ENCODE results near the gene RARA.
A peak's percentile ranks its signal among the peaks of the same experiment; 100 is the strongest.

The RARA gene

DNA sequence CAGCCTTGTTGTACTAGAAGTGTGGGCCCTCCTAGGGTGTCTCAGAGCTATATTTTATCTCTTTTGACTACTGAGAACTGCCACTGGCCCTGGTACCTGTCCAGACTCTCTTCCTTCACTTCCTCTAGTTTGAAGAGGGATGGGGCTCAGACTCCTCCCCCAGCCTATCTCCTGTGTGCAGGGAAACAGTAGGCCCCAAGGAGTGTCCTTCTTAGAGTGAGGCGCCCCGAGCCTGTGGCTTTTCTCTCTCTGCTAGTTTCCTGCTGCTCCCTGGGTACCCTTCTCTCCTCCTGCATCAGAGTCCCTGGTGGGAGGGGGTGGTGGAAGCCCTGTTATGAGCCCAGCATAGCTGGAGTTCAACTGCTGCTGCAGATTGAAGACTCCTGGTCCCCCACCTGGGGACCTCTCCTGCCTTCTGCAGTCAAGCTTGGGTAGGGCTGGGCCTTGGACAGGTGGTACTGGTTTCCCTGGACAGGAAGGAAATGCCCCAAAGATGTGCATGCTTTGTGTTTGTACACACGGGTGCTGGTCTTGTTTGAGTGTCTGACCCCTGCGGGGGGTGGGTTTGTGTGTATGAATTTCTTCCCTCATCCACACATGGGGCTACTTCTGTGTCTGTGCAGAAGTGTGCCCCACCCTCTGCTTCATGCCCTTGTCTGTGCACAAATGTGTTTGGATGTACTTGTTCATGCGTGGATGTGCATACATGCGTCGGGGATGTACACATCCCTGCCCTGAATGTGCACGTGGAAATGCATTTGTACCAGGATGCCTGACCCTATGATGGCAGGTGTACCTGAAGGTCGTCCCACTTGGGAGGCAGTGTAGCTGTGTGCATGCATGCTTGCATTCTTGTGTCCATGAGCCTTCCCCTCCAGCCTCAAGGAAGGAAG, 6.9 kb downstream of the RARA start:
- no peak for DNase-seq (ENCODE audit: low read depth in 2 of 2)

DNA sequence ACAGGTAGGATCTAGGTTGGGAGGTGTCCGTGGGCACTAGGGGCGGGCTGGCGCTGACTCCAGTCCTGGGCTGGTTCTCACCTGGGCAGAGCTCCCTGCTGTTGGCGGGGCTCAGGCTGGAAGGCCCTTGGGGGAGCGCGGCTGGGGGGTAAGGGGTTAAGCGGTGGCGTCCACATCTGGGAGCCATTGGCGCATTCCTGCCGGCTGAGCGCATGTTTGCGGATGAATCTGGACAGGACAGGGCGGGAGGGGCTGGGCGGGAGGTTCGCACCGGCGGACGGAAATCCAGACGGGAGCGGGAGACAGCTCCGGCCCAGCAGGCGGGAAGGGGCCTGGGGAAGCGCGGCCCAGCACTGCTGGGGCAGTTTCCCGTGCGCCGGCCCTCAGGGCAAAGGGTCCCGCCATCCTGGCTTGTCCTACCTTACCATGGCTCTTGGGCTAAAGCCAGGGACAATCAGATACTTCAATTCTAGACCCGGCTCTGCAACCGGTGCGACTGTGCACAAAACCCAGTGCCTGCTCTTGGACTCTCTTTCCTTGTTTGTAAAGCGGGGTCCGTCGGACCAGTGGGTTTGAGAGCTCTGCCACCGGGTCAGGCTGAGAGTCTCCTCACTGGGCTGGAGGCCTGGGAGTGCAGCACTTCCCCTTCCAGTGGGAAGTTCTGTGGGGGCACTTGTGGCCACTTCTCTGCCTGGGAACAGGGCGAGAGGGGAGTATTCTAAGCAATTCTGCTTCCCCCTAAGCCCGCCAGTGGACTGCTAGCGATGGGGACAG, 7.8 kb downstream of the RARA start:
- no peak for DNase-seq (ENCODE audit: low read depth in 2 of 2)

DNA sequence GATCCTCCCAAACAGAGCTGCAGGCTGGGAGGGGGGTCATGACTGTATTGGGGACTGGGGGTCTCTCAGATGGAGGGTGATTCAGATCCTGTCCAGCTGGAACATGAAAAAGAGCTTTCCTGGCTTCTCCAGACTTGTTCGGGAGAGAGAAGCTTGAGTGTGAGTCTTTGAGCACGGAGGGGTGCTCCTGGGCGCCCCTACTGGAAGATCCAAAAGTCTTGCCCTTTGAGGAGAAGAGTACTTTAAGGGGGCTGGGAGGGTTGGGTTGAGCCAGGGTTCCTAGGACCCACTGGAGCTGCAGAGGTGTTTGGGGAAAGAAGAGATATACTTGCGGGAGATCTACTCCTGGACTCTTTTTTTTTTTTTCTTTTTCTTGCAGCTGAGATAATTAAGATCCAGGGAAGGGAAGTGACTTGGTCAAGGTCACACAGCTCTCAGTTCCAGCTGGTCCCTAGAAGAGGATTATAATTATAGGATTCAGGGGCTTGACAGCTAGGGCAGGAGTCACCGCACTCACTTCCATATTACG, 8.4 kb downstream of the RARA start:
- no peak for DNase-seq (ENCODE audit: low read depth in 2 of 2)

DNA sequence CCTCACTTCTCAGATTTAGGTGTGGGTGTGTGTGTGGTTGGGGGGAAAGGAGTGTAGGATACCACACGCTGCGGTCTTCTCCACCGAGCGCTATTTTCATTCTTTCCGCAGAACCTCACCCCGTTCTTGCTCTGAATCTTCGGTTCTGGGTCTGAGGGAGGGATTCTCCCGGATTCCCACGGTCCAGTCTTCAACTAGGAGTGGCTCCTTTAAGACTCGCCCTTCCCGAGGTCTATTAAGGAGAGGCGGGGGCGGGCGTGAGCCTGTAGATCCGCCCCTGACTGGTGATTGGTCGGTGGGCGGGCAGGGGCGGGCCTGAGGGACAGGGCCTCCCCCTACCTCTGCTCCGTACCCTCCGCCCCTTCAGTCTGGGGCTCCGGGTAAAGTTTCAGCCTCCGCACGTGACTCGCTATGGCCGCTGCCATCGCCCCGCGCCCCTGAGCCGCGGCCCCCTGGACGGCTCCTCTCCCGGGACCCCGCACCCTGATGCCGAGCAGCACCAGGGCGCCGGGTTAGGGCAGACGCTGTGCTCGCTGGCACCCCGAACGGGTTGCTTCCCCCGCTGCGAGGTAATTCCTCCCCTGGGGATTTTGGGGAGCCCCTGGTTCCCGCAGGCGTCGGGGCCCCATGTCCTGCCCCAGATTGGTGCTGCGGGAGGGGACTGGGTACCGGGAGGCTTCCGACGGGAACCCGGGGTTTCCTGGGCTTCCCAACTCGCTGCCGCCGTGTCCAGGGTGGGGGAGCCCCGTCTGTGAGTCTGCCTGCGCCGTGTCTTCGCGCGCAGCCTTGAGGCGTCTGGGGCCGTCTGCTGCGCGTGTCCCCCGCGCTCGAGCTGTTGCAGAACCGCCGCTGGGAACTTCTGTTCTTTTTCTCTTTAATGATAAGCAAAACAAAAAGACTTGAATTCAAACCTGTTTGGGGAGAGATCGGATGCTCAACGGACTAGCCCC, 9.2 kb downstream of the RARA start:
- DNase-seq (ENCODE audit: low read depth in 2 of 2) = peak; percentile 78 to 85

DNA sequence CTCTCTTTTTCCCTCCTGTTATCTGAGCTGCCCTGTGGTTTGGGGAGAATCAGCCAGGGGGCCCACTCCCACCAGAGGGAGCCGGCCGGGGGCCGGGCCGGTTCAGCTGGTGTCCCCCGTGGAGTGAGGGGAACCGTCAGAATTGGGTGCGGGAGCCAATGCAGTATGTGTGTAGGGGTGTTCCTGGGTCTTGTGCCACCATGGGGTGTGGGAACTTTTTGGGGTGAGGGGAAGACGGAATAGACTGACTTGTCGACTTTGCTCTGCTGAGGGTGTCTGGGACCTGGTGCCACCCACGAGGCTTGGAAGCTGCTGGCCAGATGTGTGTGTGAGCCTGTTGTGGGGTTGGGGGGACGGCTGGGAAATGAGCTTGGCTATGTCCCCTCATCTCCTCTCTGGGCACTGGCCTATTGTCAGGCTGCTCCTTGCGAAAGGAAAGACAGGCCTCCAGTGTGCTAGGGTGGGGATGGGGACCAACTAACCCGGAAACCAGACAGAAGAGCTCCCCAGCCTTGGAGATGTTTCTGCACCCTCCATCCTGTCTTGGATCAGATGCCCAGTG, 9.9 kb downstream of the RARA start:
- no peak for DNase-seq (ENCODE audit: low read depth in 2 of 2)

DNA sequence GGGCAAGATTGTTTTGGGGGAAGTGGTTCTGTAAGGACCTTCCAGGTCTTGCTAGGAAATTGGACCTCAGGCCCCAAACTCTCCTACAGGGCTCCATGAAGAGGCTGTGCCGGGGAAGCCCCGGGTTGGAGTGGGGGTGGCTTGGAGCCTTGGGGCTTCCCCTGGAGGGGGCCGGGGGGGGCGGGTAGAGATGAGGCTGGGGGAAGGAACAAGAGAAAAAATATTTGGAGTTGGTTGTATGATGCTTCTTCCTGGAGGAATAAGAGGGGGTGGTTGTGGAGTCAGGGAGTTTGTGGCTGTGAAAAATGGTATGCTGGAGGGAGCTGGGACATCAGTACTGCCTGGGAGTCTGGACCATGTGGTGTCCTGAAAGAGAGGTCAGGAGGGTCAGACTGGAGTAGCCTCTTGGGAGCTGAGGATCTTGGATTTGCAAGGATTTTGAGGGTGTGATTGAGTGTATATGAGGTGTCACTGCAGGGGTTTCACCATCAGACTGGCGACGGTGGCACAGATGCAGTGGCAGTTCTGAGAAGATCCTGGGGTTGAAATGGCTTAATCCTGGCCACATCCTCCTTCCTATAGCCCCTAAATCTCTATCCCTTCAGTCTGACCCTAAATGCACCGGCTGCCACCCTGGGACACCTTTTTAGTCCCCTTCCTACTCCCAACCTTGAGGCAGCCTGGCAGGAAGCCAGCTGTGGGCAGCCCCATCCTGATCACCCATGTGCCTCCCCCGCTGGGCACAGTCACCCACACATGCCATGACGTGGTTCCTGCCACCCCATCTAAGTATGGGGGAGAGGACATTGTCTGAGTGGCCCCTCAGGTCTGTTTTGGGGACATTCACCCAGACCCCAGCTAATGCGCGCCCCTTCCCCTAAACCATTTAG, 10.9 kb downstream of the RARA start:
- peak in 1 of 2 donors; percentile 80 for DNase-seq (ENCODE audit: low read depth in 2 of 2)

DNA sequence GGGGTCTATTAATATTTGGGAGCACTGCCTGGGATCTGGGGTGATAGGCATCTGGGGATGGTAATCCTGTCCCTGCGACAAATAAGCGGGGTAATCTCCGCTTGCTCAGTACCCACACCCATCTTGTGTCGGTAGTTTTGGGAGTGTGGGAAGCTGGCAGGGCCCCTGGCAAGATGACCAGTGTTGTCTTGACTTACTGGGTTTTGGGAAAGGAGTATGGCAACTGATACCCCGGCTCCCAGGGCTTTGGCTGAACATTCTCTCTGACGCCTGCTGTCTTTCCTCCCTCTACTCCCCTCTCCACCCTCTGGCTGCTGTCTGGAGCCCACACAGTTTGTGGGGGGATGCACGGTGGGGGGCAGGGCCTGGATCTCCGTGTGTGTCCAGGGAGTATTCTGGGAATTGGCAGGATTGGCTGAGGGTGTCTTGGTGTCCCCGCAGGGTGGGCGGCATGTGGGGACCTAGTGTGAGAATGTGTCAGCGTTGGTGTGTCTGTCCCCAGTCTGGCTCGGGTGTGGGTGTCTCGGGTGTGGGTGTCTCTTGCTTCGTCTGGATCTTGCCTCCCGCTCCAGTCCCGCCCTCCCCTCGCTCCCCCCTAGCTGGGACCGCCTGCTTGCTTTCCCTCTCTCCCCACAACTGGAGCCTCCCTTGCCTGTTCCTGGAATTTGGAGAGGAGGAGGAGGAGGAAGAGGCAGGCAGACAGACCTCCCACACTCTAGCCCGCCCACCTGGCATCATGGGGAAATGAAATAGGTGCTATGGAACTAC, 12.0 kb downstream of the RARA start:
- peak in 1 of 2 donors; percentile 49 for DNase-seq (ENCODE audit: low read depth in 2 of 2)

DNA sequence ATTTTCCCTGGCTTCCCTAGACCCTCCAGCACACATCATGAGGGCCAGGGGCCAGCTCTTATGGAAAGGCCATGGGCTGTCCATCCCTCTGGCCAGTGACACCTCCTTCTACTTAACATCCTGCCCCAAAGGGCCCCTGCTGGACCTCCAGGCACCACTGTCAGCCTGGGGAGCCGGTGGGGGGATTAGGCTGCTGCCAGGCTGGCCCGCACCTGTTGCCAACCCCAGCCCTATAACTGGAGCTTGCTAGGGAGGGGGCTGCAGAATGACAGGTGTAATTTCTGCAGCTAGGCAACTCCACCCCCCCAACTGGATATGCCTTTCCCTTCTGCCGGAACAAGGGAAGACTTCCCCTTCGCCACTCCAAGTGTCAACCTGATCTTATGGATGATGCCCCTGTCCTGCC, 12.5 kb downstream of the RARA start:
- no peak for DNase-seq (ENCODE audit: low read depth in 2 of 2)

DNA sequence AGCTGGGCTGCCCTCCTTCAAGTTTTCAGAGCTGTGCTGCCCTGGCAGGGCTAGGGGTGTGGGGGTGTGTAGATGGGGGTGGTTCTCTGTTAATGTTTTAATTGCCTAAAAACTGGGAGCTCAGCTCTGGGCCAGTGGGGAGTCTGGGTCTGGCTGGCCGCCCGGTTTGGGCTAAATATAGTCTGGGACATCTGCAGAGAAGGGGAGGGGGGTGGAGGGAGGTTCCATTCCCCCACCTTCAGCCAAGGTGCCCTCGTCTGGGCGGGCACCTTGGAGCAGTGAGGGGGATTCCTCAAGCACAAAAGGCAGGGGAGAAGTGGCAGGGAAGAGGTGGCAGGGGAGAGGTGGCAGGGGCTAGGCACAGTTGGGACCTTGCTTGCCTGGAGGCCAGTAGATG, 13.0 kb downstream of the RARA start:
- no peak for DNase-seq (ENCODE audit: low read depth in 2 of 2)

DNA sequence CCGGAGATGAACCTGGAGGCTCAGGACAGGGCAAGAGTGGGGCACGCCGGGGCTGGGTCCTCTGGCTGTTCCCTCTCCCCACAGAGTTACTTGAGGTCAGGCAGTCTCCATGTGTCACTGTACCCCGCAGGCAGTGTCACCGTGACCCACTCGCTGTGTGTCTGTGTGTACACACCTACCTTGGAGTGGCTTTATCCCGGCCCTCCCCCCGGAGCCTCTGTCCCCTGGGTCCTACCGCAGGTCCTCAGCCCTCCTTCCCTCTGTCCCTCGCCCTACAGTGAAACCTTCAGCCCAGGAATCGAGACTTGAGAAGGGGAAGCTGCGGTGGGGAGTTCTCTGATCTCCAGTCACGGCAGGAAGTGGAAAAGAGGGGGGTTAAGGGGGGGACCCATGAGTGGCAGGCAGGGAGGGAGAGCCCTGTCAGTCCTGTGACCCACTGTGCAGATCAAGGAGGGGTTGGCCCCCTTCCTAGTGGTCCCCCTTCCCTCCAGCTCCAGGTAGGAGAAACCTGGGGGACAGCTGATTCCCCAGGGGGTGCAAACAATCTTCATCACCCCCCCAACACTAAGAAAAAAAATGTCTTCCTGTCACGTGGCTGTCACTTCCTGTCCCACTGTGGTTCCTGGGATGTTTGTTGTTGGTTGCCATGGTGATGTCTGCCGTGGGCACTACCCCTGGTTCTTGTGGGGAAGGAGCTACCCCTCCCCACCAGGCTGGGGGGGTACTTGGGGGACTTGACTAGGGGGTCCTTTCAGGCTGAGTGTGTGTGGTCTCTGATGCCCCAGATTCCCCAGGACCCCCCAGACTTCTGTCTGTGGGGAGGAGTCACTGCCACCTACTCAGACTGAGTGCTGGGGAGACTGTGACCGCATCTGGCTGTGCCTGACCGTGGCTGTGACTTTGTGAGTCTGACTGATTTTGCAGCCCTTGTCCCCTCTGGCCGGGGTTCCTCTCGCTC, 13.7 kb downstream of the RARA start:
- peak; percentile 52 to 79 for DNase-seq (ENCODE audit: low read depth in 2 of 2)

DNA sequence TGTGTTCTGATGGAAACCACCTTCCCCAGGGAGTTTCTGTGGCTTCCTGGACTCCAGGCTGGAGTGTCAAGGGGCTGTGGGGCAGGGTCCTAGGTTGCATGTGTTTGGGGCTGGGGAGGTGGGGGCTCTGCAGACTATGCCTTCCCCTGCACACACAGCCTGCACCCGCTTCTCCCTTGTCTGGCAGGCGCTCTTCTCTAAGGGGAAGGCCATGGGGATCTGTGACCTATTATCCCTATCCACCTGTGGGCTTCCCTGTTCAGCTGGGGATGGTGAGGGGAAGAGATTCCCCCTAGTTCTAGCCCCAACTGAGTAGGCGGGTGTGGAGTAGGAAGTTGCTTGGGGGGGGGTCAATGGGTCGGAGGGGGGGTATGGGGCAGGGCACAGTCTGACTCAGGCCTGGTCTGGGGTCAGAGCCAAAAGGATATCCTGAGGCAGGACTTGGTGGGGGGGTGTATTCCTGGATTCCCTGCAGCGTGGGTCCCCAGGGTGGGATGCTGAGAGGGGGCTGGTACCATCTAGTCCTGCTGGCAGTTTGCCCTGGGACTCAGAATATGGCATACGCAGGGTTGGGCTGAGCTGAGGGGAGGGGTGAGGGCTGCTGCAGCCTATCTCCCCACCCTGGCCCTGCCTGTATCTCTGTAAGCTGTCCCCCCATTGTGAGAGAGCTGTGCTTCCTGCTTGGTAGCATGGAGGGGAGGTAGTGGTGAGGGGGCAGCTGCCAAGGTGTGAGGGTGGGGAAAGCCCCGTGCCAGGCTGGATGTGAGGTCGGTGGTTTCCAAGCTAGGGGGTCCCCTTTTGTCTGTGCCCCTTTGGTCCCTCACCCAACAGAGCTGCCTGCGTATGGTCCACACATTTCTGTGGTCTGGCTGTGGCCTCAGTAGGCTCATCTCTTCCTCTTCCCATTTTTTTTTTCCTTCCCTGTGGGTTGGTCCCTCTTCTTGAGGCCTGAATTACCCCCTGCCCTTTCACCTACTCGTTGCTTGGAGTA, 14.7 kb downstream of the RARA start:
- DNase-seq (ENCODE audit: low read depth in 2 of 2) = peak in 1 of 2 donors; percentile 50

DNA sequence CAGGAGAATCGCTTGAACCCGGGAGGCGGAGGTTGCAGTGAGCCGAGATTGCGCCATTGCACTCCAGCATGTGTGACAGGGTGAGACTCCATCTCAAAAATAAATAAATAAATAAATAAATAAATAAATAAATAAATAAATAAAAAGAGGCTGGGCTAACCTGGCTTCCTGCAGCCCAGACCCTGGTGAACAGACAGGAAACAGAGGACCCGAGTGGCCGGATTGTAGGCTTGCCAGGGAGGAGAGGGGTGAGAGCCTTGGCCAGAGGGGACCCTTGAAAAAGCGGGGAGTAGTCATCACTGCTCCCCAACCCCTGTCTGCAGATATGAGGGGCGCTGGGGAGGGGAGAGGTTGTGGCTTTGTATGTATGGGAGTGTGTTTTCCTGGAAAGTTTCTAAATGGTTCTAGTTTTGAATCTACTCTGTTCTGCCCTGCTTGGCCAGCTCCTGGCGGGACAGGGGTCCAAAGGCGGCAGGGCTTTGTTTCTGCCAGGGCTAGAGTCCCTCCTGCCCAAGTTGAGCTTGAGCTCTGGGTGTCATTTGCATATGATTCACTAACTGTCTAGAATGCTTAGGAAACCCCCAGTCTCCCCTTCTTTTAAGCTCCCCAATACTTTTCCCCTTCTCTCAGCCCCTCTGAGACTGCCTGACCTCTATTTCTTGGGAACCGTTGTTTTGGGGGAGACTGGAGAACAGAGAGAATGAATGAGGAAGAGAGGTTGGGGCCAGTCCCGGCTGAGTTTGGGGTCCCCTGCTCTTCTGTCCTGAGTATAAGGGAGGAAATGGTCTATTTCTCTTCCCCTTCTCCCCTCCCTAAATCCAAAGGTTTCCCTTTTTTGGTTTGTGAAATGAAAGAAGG, 16.4 kb downstream of the RARA start:
- DNase-seq (ENCODE audit: low read depth in 2 of 2) = no peak

DNA sequence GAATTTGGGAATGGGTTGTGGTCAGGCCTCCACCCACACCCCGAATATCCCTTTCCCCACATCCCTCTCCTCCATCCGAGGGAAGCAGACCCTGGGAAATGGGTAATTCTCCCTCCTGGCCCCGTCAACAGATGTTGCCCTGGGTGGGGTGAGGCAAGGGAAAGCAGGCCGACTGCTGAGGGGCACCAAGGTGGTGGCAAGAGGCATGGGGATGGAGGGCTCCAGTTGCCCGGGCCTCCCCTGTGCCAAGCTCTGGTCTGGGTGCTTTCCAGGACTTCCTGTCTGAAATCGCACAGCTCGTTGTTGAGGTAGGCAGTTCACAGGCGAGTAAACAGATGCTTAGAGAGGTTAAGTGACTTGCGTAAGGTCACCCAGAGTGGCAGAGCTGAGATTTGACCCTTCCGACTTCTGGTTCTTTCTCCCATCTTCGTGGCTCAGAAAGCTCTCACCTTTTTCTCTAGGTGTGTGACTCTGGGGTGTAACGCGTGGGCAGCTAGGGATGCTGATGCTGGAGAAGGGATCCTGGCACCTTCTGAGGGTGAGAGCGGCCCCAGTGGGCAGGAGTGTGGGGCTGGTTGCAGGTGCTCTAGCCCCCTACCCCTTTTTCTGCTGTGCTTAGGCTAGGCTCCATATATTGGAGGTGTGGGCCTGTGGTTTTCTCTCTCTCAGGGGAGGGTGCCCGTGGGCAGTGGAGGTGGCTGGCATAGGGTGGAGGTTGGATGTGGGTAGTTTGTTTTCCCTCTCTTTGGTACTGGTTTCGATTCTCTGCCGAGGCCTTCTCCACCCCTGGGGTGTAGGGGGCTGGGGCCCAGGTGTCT, 17.2 kb downstream of the RARA start:
- no peak for DNase-seq (ENCODE audit: low read depth in 2 of 2)

DNA sequence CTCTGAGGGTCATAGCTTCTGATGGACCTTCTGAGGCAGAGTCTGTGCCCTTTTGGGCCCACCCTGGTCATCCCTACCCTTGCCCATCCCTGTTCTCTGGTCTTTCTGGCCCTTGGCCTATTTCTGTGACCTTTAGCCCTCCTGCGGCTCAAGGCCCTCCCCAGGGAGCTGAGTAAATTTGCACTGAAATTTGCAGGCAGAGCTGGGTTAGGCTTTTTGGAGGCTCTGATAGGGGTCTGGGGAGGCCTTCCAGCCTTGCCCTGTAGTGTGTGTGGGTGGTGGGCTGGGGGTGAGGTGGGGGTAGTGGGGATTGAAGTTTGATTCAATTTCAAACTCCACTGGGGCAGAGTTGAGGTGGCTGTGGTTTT, 17.8 kb downstream of the RARA start:
- DNase-seq (ENCODE audit: low read depth in 2 of 2) = no peak

DNA sequence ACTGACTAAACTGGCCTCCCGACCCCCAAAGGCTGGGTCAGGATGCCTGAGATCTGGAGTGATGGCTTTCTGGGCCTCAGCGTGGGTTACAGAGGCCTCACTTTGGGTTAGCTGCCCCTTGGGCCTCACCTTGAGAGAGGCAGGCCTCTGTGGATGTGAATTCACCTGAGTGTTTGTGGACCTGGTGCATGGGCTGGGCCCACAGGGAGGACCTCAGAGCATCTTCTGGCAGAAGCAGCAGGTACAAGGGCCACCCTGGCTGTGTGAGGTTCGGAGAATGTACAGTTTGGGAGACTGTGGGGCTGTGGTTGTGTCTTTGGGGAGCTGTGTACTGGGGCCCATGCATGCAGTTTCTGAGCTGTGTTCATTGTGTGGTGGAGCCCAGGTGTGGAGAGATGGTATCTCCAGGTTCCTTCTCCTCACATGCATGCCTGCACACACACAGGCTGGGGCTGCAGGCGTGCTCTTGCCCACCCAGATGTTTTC, 18.3 kb downstream of the RARA start:
- no peak for DNase-seq (ENCODE audit: low read depth in 2 of 2)

All from stimulated activated CD4-positive, alpha-beta T cell treated with anti-CD3 and anti-CD28 coated beads, Interleukin-1b, Interleukin-23, amount 100 ng/mL, for 1 hour (primary cell).